HEK293T (cell line): Measurements from ENCODE around the gene APOBEC3B.

ENCODE experiments used
- ARNT ChIP-seq: fragments of 450-650 bp; IDR thresholded peaks from 2 replicates; pipeline ENCODE4 v1.6.1; 2017; ENCODE audit warnings: mild to moderate bottlenecking
- BHLHE40 ChIP-seq: fragments of 450-650 bp; IDR thresholded peaks from 2 replicates; pipeline ENCODE4 v1.6.1; 2016; ENCODE audit warnings: mild to moderate bottlenecking, moderate library complexity, borderline replicate concordance
- CTBP1 ChIP-seq: fragments of 450-650 bp; IDR thresholded peaks from 2 replicates; pipeline ENCODE4 v1.6.1; 2016; ENCODE audit warnings: borderline replicate concordance
- HDGF ChIP-seq: fragments of 450-650 bp; IDR thresholded peaks from 2 replicates; pipeline ENCODE4 v1.6.1; 2017; ENCODE audit warnings: antibody characterized with exemption, borderline replicate concordance
- L3MBTL2 ChIP-seq: fragments of 450-650 bp; conservative IDR thresholded peaks from 2 replicates; pipeline ENCODE4 v1.6.1; 2016; ENCODE audit warnings: mild to moderate bottlenecking
- LEF1 ChIP-seq: fragments of 450-650 bp; IDR thresholded peaks from 2 replicates; pipeline ENCODE4 v1.6.1; 2017; ENCODE audit warnings: mild to moderate bottlenecking, borderline replicate concordance
- SP1 ChIP-seq: fragments of 450-650 bp; IDR thresholded peaks from 2 replicates; pipeline ENCODE4 v1.6.1; 2017
- TARDBP ChIP-seq: fragments of 450-650 bp; IDR thresholded peaks from 2 replicates; pipeline ENCODE4 v1.6.1; 2016
- ZNF384 ChIP-seq: fragments of 450-650 bp; IDR thresholded peaks from 2 replicates; pipeline ENCODE4 v1.6.1; 2016

GRCh38 chr22:38966380-38966702, 15.8 kb upstream of the APOBEC3B start:
- TF ChIP-seq CTBP1 (no peak), BHLHE40 (no peak), TARDBP (no peak), LEF1 (no peak), ZNF384 (no peak), SP1 (no peak), L3MBTL2 (no peak), ARNT (no peak), HDGF (no peak)
